CD14-positive monocyte (primary cell): ENCODE results near the gene VASH2. TPM values are rescaled to one million over a fixed set of nuclear protein-coding genes. Genes with fewer than 3 reads are reported as not detected.

Experiments used
- DNase-seq, 3 donors: peaks; one replicate each; pipeline ENCODE4 v3.0.0-alpha.2; 2011 to 2022
- H2AFZ ChIP-seq: 2 replicates; pipeline ENCODE4 v1.6.0; 2012; ENCODE audit warnings: mild to moderate bottlenecking, low read depth, low read length, inconsistent platforms; ENCODE audit not compliant: insufficient read depth, poor library complexity, severe bottlenecking
- H3K27ac ChIP-seq, 2 donors: 1 replicate in 1 of 2; 2 replicates in 1 of 2; pipeline ENCODE4 v1.5.1; 2012 to 2013; ENCODE audit warnings: low read length in 2 of 2, control low read depth in 1 of 2, inconsistent platforms in 1 of 2, low read depth in 1 of 2, mild to moderate bottlenecking in 1 of 2
- H3K27me3 ChIP-seq, 2 donors: one replicate each; pipeline versions ENCODE4 v1.6.0 to v1.6.1; 2011 to 2013; ENCODE audit warnings: low read length in 2 of 2; ENCODE audit not compliant: control insufficient read depth in 2 of 2, insufficient read depth in 2 of 2
- H3K36me3 ChIP-seq, 2 donors: replicated peaks in 1 of 2; 1 replicate in 1 of 2; 2 replicates in 1 of 2; pipeline versions ENCODE4 v1.5.1 to v1.6.1; 2012 to 2013; ENCODE audit warnings: low read length in 2 of 2, control low read depth in 1 of 2, inconsistent platforms in 1 of 2, mild to moderate bottlenecking in 1 of 2; ENCODE audit not compliant: insufficient read depth in 2 of 2, control insufficient read depth in 1 of 2
- H3K4me1 ChIP-seq, 2 donors: 1 replicate in 1 of 2; 2 replicates in 1 of 2; pipeline versions ENCODE4 v1.5.1 to v1.6.1; 2012 to 2013; ENCODE audit warnings: low read length in 2 of 2, control low read depth in 1 of 2, inconsistent platforms in 1 of 2, mild to moderate bottlenecking in 1 of 2, moderate library complexity in 1 of 2; ENCODE audit not compliant: insufficient read depth in 2 of 2, control insufficient read depth in 1 of 2
- H3K4me2 ChIP-seq: replicated peaks from 2 replicates; pipeline ENCODE3; 2012; ENCODE audit warnings: low read length, moderate library complexity, mild to moderate bottlenecking; ENCODE audit not compliant: poor library complexity, severe bottlenecking; ENCODE audit errors: extremely low read depth
- H3K4me3 ChIP-seq, 3 experiments: fragments of 200-600 bp in 1 of 3; sonication (generic) in 1 of 3; replicated peaks in 1 of 3; 1 replicate in 2 of 3; 2 replicates in 1 of 3; pipeline ENCODE4 v1.5.1; 2011 to 2013; ENCODE audit warnings: low read length in 3 of 3, mild to moderate bottlenecking in 3 of 3, control low read depth in 2 of 3, low read depth in 2 of 3, inconsistent platforms in 1 of 3, moderate library complexity in 1 of 3
- H3K79me2 ChIP-seq: 2 replicates; pipeline ENCODE4 v1.6.0; 2012; ENCODE audit warnings: mild to moderate bottlenecking, control low read depth, inconsistent platforms, low read length, moderate library complexity; ENCODE audit not compliant: insufficient read depth
- H3K9ac ChIP-seq: 2 replicates; pipeline ENCODE4 v1.6.0; 2017; ENCODE audit warnings: low read length, mild to moderate bottlenecking; ENCODE audit not compliant: insufficient read depth, poor library complexity, severe bottlenecking
- H3K9me3 ChIP-seq, 2 donors: replicated peaks in 1 of 2; 1 replicate in 1 of 2; 2 replicates in 1 of 2; pipeline versions ENCODE4 v1.5.1 to v1.6.1; 2012 to 2013; ENCODE audit warnings: low read length in 2 of 2, control low read depth in 1 of 2; ENCODE audit not compliant: control insufficient read depth in 1 of 2, insufficient read depth in 1 of 2
- H4K20me1 ChIP-seq: 2 replicates; pipeline ENCODE4 v1.6.0; 2012; ENCODE audit warnings: mild to moderate bottlenecking, low read length, control low read depth, moderate library complexity; ENCODE audit not compliant: insufficient read depth
- H3K27ac Mint-ChIP-seq, 7 donors: one replicate each; pipeline ENCODE4 v1.8.0; 2020; ENCODE audit warnings: mild to moderate bottlenecking in 7 of 7, mixed read lengths in 7 of 7, moderate library complexity in 6 of 7, inconsistent platforms in 2 of 7
- H3K27me3 Mint-ChIP-seq, 3 donors: one replicate each; pipeline ENCODE4 v1.8.0; 2021 to 2022; ENCODE audit warnings: low read depth in 3 of 3, mild to moderate bottlenecking in 3 of 3, mixed read lengths in 3 of 3, moderate library complexity in 3 of 3, inconsistent platforms in 1 of 3
- H3K36me3 Mint-ChIP-seq, 2 donors: one replicate each; pipeline ENCODE4 v1.8.0; 2020; ENCODE audit warnings: mixed read lengths in 2 of 2, inconsistent platforms in 1 of 2, mild to moderate bottlenecking in 1 of 2
- H3K4me1 Mint-ChIP-seq: one replicate; pipeline ENCODE4 v1.8.0; 2020; ENCODE audit warnings: mild to moderate bottlenecking, mixed read lengths
- H3K4me3 Mint-ChIP-seq, 2 donors: one replicate each; pipeline ENCODE4 v1.8.0; 2020; ENCODE audit warnings: mild to moderate bottlenecking in 2 of 2, mixed read lengths in 2 of 2, moderate library complexity in 1 of 2
- H3K9me3 Mint-ChIP-seq, 7 donors: one replicate each; pipeline ENCODE4 v1.8.0; 2020 to 2022; ENCODE audit warnings: mixed read lengths in 7 of 7, mild to moderate bottlenecking in 6 of 7, moderate library complexity in 6 of 7, inconsistent platforms in 2 of 7
- WGBS: methylation state at CpG from one replicate; pipeline ENCODE4 v1.1.5; 2013; ENCODE audit warnings: missing lambda C conversion rate; ENCODE audit not compliant: insufficient coverage; 5-methylcytosine and 5-hydroxymethylcytosine counted together
- intact Hi-C, 2 donors: fragments of 100-400 bp; cut with micrococcal nuclease; formaldehyde crosslinking; loops; one replicate each; pipeline versions ENCODE4 v1.15.0 to v1.15.1; 2023
- polyA plus RNA-seq, 3 donors: library from polyadenylated mRNA; depleted of rRNA in 1 of 3; unstranded in 2 of 3; stranded (reverse) in 1 of 3; fragments of 300-500 nt in 2 of 3; fragments of >200 nt in 1 of 3; fragmentation: Illumina TruSeq in 2 of 3; gene quantifications; 1 replicate in 2 of 3; 2 replicates in 1 of 3; pipeline ENCODE4 v1.2.3, GENCODE V29; 2012 to 2021
- TF ChIP-seq, protein P1 (sequence below): fragments of 200-600 bp; IDR thresholded peaks from one replicate; pipeline ENCODE4 v1.8.0; 2022; ENCODE audit warnings: antibody characterized with exemption, mild to moderate bottlenecking

Gene VASH2
- polyA plus RNA-seq, 3 donors, result 0.07 TPM; not detected in 2

DNA sequence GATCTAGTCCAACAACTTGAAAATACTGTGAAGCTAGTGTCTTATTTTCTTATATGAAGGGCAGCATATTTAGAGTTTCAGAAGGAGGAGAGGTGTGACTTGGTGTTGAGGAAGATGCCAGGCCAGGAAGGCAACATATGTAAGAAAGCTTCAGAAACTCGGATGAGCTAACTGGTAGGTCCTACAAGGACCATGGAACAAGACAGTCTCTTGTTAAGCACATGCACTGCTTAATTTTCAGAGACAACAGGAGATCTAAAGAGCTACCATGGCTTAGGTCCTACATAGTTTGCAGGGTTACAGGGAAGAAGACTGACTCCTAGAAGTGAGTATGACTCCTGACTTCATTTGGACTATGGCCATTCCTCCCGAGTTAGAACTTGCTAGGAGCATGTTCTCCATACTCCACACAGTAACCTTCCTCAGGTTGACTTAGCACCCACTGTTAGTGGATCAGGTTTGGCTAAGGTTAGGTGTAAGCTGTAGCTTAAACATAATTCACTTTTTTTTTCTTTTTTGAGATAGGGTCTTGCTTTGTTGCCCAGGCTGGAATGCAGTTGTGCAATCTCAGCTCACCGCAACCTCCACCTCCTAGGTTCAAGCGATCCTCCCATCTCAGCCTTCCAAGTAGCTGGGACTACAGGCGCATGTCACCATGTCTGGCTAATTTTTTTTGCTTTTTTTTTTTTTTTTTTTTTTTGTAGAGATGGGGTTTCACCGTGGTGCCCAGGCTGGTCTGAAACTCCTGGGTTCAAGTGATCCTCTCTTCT lies 34.4 kb downstream of the VASH2 start:
- H3K4me3 Mint-ChIP-seq, result no peak overlapping the region
- no peak overlapping the region for H2AFZ ChIP-seq
- no peaks in the 10 kb centered on the region for H3K9me3 Mint-ChIP-seq
- no peaks in the 10 kb centered on the region for H3K4me1 Mint-ChIP-seq
- H3K36me3 Mint-ChIP-seq, result peaks cover 4 to 6% of the 10 kb centered on the region in 2 donors
- no peaks in the 10 kb centered on the region for H3K9me3 ChIP-seq
- WGBS, result 100% methylated on average over 1 of the region's 6 CpGs
- H4K20me1 ChIP-seq, result no peaks in the 10 kb centered on the region
- no peaks in the 10 kb centered on the region for H3K4me1 ChIP-seq
- H3K27ac Mint-ChIP-seq, result no peak overlapping the region
- no peak overlapping the region for H3K27ac ChIP-seq
- H3K9ac ChIP-seq, result no peak overlapping the region
- no peak overlapping the region for H3K4me3 ChIP-seq
- intact Hi-C loops, result no loop called here
- TF ChIP-seq, protein P1, sequence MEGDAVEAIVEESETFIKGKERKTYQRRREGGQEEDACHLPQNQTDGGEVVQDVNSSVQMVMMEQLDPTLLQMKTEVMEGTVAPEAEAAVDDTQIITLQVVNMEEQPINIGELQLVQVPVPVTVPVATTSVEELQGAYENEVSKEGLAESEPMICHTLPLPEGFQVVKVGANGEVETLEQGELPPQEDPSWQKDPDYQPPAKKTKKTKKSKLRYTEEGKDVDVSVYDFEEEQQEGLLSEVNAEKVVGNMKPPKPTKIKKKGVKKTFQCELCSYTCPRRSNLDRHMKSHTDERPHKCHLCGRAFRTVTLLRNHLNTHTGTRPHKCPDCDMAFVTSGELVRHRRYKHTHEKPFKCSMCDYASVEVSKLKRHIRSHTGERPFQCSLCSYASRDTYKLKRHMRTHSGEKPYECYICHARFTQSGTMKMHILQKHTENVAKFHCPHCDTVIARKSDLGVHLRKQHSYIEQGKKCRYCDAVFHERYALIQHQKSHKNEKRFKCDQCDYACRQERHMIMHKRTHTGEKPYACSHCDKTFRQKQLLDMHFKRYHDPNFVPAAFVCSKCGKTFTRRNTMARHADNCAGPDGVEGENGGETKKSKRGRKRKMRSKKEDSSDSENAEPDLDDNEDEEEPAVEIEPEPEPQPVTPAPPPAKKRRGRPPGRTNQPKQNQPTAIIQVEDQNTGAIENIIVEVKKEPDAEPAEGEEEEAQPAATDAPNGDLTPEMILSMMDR, result no peak
- no peak overlapping the region for H3K4me2 ChIP-seq
- H3K27me3 Mint-ChIP-seq, result peaks cover 0 to 1% (median 0%) of the 10 kb centered on the region in 3 donors
- H3K36me3 ChIP-seq, result peaks cover 5 to 15% of the 10 kb centered on the region in 2 donors
- H3K79me2 ChIP-seq, result no peaks in the 10 kb centered on the region
- no peaks in the 10 kb centered on the region for H3K27me3 ChIP-seq
- no peak for DNase-seq

DNA sequence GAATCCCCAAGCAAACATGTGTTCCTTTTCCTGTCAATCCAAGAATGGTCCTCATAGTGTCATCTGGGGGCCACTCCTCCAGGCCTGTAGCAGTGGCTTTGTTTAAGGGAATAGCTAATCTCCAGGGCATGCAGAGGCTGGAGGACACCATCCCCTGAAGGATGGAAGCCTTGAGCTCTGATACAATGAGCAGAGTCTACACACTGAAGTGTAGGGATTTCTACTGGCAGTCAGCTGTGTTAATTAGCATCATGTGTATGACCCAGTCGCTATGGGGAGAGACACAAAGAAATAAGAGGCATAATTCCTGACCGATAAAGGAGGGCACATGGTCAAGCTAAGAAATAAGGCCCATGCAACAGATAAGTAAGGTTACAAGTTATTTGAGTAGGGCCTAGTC lies 36.2 kb downstream of the VASH2 start:
- no peaks in the 10 kb centered on the region for H3K9me3 ChIP-seq
- no peaks in the 10 kb centered on the region for H4K20me1 ChIP-seq
- no peaks in the 10 kb centered on the region for H3K4me1 ChIP-seq
- H3K27ac Mint-ChIP-seq, result no peak overlapping the region
- H3K36me3 ChIP-seq, result peaks cover 13 to 28% of the 10 kb centered on the region in 2 donors
- no peak overlapping the region for H3K4me3 ChIP-seq
- H3K9ac ChIP-seq, result no peak overlapping the region
- TF ChIP-seq, protein P1, result no peak
- H3K4me1 Mint-ChIP-seq, result no peaks in the 10 kb centered on the region
- no peak overlapping the region for H3K27ac ChIP-seq
- H3K79me2 ChIP-seq, result no peaks in the 10 kb centered on the region
- peaks cover 15 to 19% of the 10 kb centered on the region in 2 donors for H3K36me3 Mint-ChIP-seq
- WGBS, result 100% methylated on average over 1 of the region's 2 CpGs
- no peaks in the 10 kb centered on the region for H3K27me3 ChIP-seq
- intact Hi-C loops, result no loop called here
- DNase-seq, result no peak
- H3K4me3 Mint-ChIP-seq, result no peak overlapping the region
- H3K9me3 Mint-ChIP-seq, result no peaks in the 10 kb centered on the region
- no peak overlapping the region for H3K4me2 ChIP-seq
- no peaks in the 10 kb centered on the region for H3K27me3 Mint-ChIP-seq
- H2AFZ ChIP-seq, result no peak overlapping the region
